NT2/D1 (cell line): ENCODE results near the gene GRIK1.

Experiments
- DNase-seq: peaks from one replicate; pipeline ENCODE4 v3.0.0-alpha.2; 2011; ENCODE audit warnings: low read depth, low spot score
- H3K27me3 ChIP-seq: 2 replicates; pipeline ENCODE4 v1.6.0; 2011; ENCODE audit warnings: mild to moderate bottlenecking; ENCODE audit not compliant: insufficient read length, insufficient read depth
- H3K36me3 ChIP-seq: 2 replicates; pipeline ENCODE4 v1.6.1; 2011; ENCODE audit warnings: mild to moderate bottlenecking, low read length, mixed read lengths; ENCODE audit not compliant: insufficient read depth, insufficient read length
- H3K4me1 ChIP-seq: 2 replicates; pipeline ENCODE4 v1.5.1; 2011; ENCODE audit not compliant: insufficient read depth, insufficient read length
- H3K4me3 ChIP-seq: 2 replicates; pipeline ENCODE4 v1.5.1; 2011; ENCODE audit warnings: low read depth; ENCODE audit not compliant: insufficient read length
- H3K9ac ChIP-seq: 2 replicates; pipeline ENCODE4 v1.6.0; 2011; ENCODE audit warnings: low read depth; ENCODE audit not compliant: insufficient read length
- H3K9me3 ChIP-seq: 2 replicates; pipeline ENCODE4 v1.5.1; 2011; ENCODE audit warnings: mild to moderate bottlenecking, low read length; ENCODE audit not compliant: insufficient read depth
- SUZ12 ChIP-seq: IDR thresholded peaks from 2 replicates; pipeline ENCODE4 v1.6.1; 2011; ENCODE audit not compliant: insufficient read length, insufficient read depth; ENCODE audit errors: extremely low read depth
- YY1 ChIP-seq: IDR thresholded peaks from 2 replicates; pipeline ENCODE4 v1.6.1; 2011; ENCODE audit not compliant: insufficient read length, insufficient read depth
- ZNF274 ChIP-seq: IDR thresholded peaks from 2 replicates; pipeline ENCODE4 v1.6.1; 2011; ENCODE audit warnings: mild to moderate bottlenecking, low read depth, low read length

Gene GRIK1

GRCh38 chr21:29520171-29520570, 419.6 kb downstream of the GRIK1 start:
- Histone ChIP-seq H3K9me3 (peaks cover 4% of the 10 kb centered on the region; the same call in 1 of the 2 replicates), H3K36me3 (no peaks in the 10 kb centered on the region), H3K27me3 (no peaks in the 10 kb centered on the region), H3K9ac (no peak overlapping the region), H3K4me1 (no peaks in the 10 kb centered on the region), H3K4me3 (no peak overlapping the region)
- no peak for DNase-seq
- no peak for TF ChIP-seq YY1
- TF ChIP-seq ZNF274, result no peak

GRCh38 chr21:29514652-29515247, 425.0 kb downstream of the GRIK1 start:
- no peak overlapping the region for H3K9ac ChIP-seq
- no peaks in the 10 kb centered on the region for H3K36me3 ChIP-seq
- H3K9me3 ChIP-seq, result no peaks in the 10 kb centered on the region
- H3K27me3 ChIP-seq, result no peaks in the 10 kb centered on the region
- no peak overlapping the region for H3K4me3 ChIP-seq
- DNase-seq, result no peak
- TF ChIP-seq SUZ12, result no peak
- TF ChIP-seq ZNF274, result no peak
- TF ChIP-seq YY1, result no peak
- H3K4me1 ChIP-seq, result no peaks in the 10 kb centered on the region

GRCh38 chr21:29513535-29513934, 426.3 kb downstream of the GRIK1 start:
- H3K27me3 ChIP-seq, result no peaks in the 10 kb centered on the region
- H3K4me1 ChIP-seq, result no peaks in the 10 kb centered on the region
- no peaks in the 10 kb centered on the region for H3K9me3 ChIP-seq
- no peak overlapping the region for H3K4me3 ChIP-seq
- DNase-seq, result no peak
- no peak overlapping the region for H3K9ac ChIP-seq
- no peaks in the 10 kb centered on the region for H3K36me3 ChIP-seq
- TF ChIP-seq ZNF274, result no peak
- no peak for TF ChIP-seq SUZ12
- no peak for TF ChIP-seq YY1

GRCh38 chr21:29511096-29511495, 428.7 kb downstream of the GRIK1 start:
- no peak for DNase-seq
- H3K27me3 ChIP-seq, result no peaks in the 10 kb centered on the region

GRCh38 chr21:29509121-29509520, 430.7 kb downstream of the GRIK1 start:
- no peaks in the 10 kb centered on the region for H3K27me3 ChIP-seq
- no peak overlapping the region for H3K4me3 ChIP-seq
- H3K9ac ChIP-seq, result no peak overlapping the region
- H3K4me1 ChIP-seq, result no peaks in the 10 kb centered on the region
- TF ChIP-seq ZNF274, result no peak
- no peak for TF ChIP-seq SUZ12
- TF ChIP-seq YY1, result no peak
- H3K36me3 ChIP-seq, result no peaks in the 10 kb centered on the region
- H3K9me3 ChIP-seq, result no peaks in the 10 kb centered on the region
- DNase-seq, result no peak

More at GRCh38 chr21:29511096-29511495, 428.7 kb downstream of the GRIK1 start:
- no peaks in the 10 kb centered on the region for H3K9me3 ChIP-seq
- no peak overlapping the region for H3K9ac ChIP-seq
- H3K4me3 ChIP-seq, result no peak overlapping the region
- no peaks in the 10 kb centered on the region for H3K4me1 ChIP-seq
- TF ChIP-seq ZNF274 (no peak), YY1 (no peak), SUZ12 (no peak)
- H3K36me3 ChIP-seq, result no peaks in the 10 kb centered on the region

- H3K4me3 ChIP-seq, result no peak overlapping the region
- no peak overlapping the region for H3K9ac ChIP-seq
- DNase-seq, result no peak
- no peak for TF ChIP-seq ZNF274
- TF ChIP-seq SUZ12, result no peak
- no peak for TF ChIP-seq YY1
- no peaks in the 10 kb centered on the region for H3K9me3 ChIP-seq
- H3K27me3 ChIP-seq, result no peaks in the 10 kb centered on the region
- no peaks in the 10 kb centered on the region for H3K4me1 ChIP-seq
- no peaks in the 10 kb centered on the region for H3K36me3 ChIP-seq
Measured at GRCh38 chr21:29508301-29508700, 431.5 kb downstream of the GRIK1 start.

- no peaks in the 10 kb centered on the region for H3K36me3 ChIP-seq
- H3K9ac ChIP-seq, result no peak overlapping the region
- H3K4me1 ChIP-seq, result no peaks in the 10 kb centered on the region
- no peaks in the 10 kb centered on the region for H3K27me3 ChIP-seq
- DNase-seq, result no peak
- TF ChIP-seq ZNF274 (no peak), YY1 (no peak), SUZ12 (no peak)
- H3K4me3 ChIP-seq, result no peak overlapping the region
- no peaks in the 10 kb centered on the region for H3K9me3 ChIP-seq
Measured at GRCh38 chr21:29506947-29507346, 432.8 kb downstream of the GRIK1 start.

GRCh38 chr21:29506214-29506613, 433.6 kb downstream of the GRIK1 start:
- H3K9me3 ChIP-seq, result no peaks in the 10 kb centered on the region
- no peak overlapping the region for H3K9ac ChIP-seq
- H3K4me1 ChIP-seq, result no peaks in the 10 kb centered on the region
- no peak overlapping the region for H3K4me3 ChIP-seq
- H3K27me3 ChIP-seq, result no peaks in the 10 kb centered on the region
- TF ChIP-seq SUZ12, result no peak
- no peak for TF ChIP-seq ZNF274
- no peak for TF ChIP-seq YY1
- H3K36me3 ChIP-seq, result no peaks in the 10 kb centered on the region
- no peak for DNase-seq
